HEK293 (cell line): ENCODE measurements around the gene MCM5.

Source experiments
- CTCF ChIP-seq: fragments of 450-650 bp; formaldehyde crosslinking; IDR thresholded peaks from 2 replicates; pipeline ENCODE4 v1.5.1; 2016; ENCODE audit warnings: missing biosample characterization, missing genetic modification characterization
- ZFP69B ChIP-seq: fragments of 450-650 bp; formaldehyde crosslinking; IDR thresholded peaks from 2 replicates; pipeline ENCODE4 v1.5.1; 2016; ENCODE audit warnings: missing biosample characterization, missing genetic modification characterization
- ZNF214 ChIP-seq: fragments of 450-650 bp; formaldehyde crosslinking; IDR thresholded peaks from 2 replicates; pipeline ENCODE4 v1.5.1; 2017; ENCODE audit warnings: missing biosample characterization, mild to moderate bottlenecking, missing genetic modification characterization, borderline replicate concordance
- ZNF223 ChIP-seq: fragments of 450-650 bp; formaldehyde crosslinking; IDR thresholded peaks from 2 replicates; pipeline ENCODE4 v1.5.1; 2016; ENCODE audit warnings: missing biosample characterization, missing genetic modification characterization
- ZNF416 ChIP-seq: fragments of 450-650 bp; formaldehyde crosslinking; IDR thresholded peaks from 2 replicates; pipeline ENCODE4 v1.5.1; 2016; ENCODE audit warnings: missing biosample characterization, missing genetic modification characterization
- ZNF521 ChIP-seq: fragments of 450-650 bp; formaldehyde crosslinking; IDR thresholded peaks from 2 replicates; pipeline ENCODE4 v1.5.1; 2017; ENCODE audit warnings: missing biosample characterization, mild to moderate bottlenecking, missing genetic modification characterization
- ZNF561 ChIP-seq: fragments of 450-650 bp; IDR thresholded peaks from 2 replicates; pipeline ENCODE4 v1.5.1; 2018; ENCODE audit warnings: missing biosample characterization, missing genetic modification characterization, borderline replicate concordance

GRCh38 chr22:35456757-35457156, 56.8 kb downstream of the MCM5 start:
- TF ChIP-seq ZNF214 (no peak), ZFP69B (no peak), CTCF (no peak), ZNF561 (tag by site-specific recombination) (no peak), ZNF223 (tag by site-specific recombination) (no peak), ZNF521 (tag by site-specific recombination) (no peak), ZNF416 (tag by site-specific recombination) (no peak)
